K562 (cell line): Measurements from ENCODE around the gene CCSER2. TPM values are rescaled to one million over a fixed set of nuclear protein-coding genes. Genes with fewer than 3 reads are reported as not detected.

Experiments used
- ATAC-seq: fragments of 200-7000 bp; cut with Tn5 transposase; 3 replicates; pipeline ENCODE4 v1.9.1; 2020; ENCODE audit warnings: moderate library complexity
- BruUV-seq: library from RNA; stranded (reverse); fragments of 400-500 nt; replicated peaks from 2 replicates; lab custom pipeline; 2021; lab: Mats Ljungman, UMichigan
- CTCF ChIA-PET: fragments of 300-600 bp; formaldehyde crosslinking; extraction: SDS; loops from one replicate; lab custom pipeline; 2021; ENCODE audit warnings: low intra/inter-chr PET ratio; lab: Yijun Ruan, JAX
- POLR2A ChIA-PET: fragments of 300-600, 350-650 bp; sonication (Branson Sonifier 250); formaldehyde crosslinking; extraction: SDS; loops from one replicate; lab custom pipeline; 2021; ENCODE audit warnings: antibody characterized with exemption, inconsistent platforms; lab: Yijun Ruan, JAX
- DNase-seq, 4 experiments: peaks; one replicate each; pipeline versions ENCODE4 v3.0.0 to v3.0.0-alpha.2; 2011 to 2018; ENCODE audit warnings: low spot score in 3 of 4, mixed read lengths in 3 of 4; ENCODE audit errors: extremely low read depth in 1 of 4
- FAIRE-seq: peaks from 2 replicates; lab custom pipeline; 2011; peaks lifted over from hg19 to GRCh38; lab: Jason Lieb, UNC
- H2AFZ ChIP-seq: 2 replicates; pipeline ENCODE4 v1.6.0; 2011; ENCODE audit warnings: low read depth, low read length, control low read depth, inconsistent platforms
- H3K27ac ChIP-seq: fragments of 200-600 bp; 3 replicates; pipeline ENCODE4 v1.8.0; 2011; ENCODE audit warnings: low read depth, mild to moderate bottlenecking, control low read depth, inconsistent platforms, low read length, moderate library complexity, mixed read lengths; ENCODE audit errors: extremely low read depth
- H3K27me3 ChIP-seq, 2 experiments: fragments of 300-600 bp in 1 of 2; 2 replicates in 1 of 2; 3 replicates in 1 of 2; pipeline versions ENCODE4 v1.6.0 to v1.8.0; 2011; ENCODE audit warnings: inconsistent platforms in 2 of 2, low read length in 2 of 2, mild to moderate bottlenecking in 1 of 2, mixed read lengths in 1 of 2, moderate library complexity in 1 of 2; ENCODE audit not compliant: control insufficient read depth in 2 of 2, insufficient read depth in 2 of 2
- H3K36me3 ChIP-seq: fragments of 300-600 bp; 3 replicates; pipeline ENCODE4 v1.8.0; 2011; ENCODE audit warnings: mild to moderate bottlenecking, low read length, inconsistent platforms; ENCODE audit not compliant: control insufficient read depth, insufficient read depth
- H3K4me1 ChIP-seq, 2 experiments: fragments of 200-600 bp in 1 of 2; replicated peaks in 1 of 2; 2 replicates in 1 of 2; 3 replicates in 1 of 2; pipeline versions ENCODE4 v1.5.1 to v1.8.0; 2011; ENCODE audit warnings: inconsistent platforms in 2 of 2, low read length in 2 of 2, mild to moderate bottlenecking in 1 of 2, mixed read lengths in 1 of 2, moderate library complexity in 1 of 2; ENCODE audit not compliant: control insufficient read depth in 2 of 2, insufficient read depth in 2 of 2
- H3K4me2 ChIP-seq: 2 replicates; pipeline ENCODE4 v1.6.1; 2011; ENCODE audit warnings: low read length, control low read depth, inconsistent platforms, mixed read lengths; ENCODE audit not compliant: insufficient read depth
- H3K4me3 ChIP-seq: fragments of 200-600 bp; sonication (generic), shearing (Covaris generic); 2 replicates; pipeline ENCODE4 v1.5.1; 2016; ENCODE audit warnings: control low read depth, inconsistent platforms
- H3K79me2 ChIP-seq: fragments of 200-600 bp; 3 replicates; pipeline ENCODE4 v1.8.0; 2011; ENCODE audit warnings: low read length, inconsistent platforms; ENCODE audit not compliant: control insufficient read depth, insufficient read depth
- H3K9ac ChIP-seq, 2 experiments: 2 replicates each; pipeline versions ENCODE4 v1.6.0 to v1.6.1; 2011; ENCODE audit warnings: low read depth in 2 of 2, low read length in 2 of 2, control low read depth in 1 of 2, inconsistent platforms in 1 of 2, mild to moderate bottlenecking in 1 of 2, mixed read lengths in 1 of 2; ENCODE audit not compliant: insufficient read depth in 1 of 2
- H3K9me1 ChIP-seq: one replicate; pipeline ENCODE4 v1.6.0; 2011; ENCODE audit warnings: inconsistent platforms, mild to moderate bottlenecking, low read length, moderate library complexity; ENCODE audit not compliant: control insufficient read depth, insufficient read depth
- H3K9me3 ChIP-seq: replicated peaks from 2 replicates; pipeline ENCODE4 v1.5.1; 2011; ENCODE audit warnings: low read depth, low read length, inconsistent platforms; ENCODE audit not compliant: control insufficient read depth, insufficient read depth
- H4K20me1 ChIP-seq: replicated peaks from 2 replicates; pipeline ENCODE4 v1.6.1; 2011; ENCODE audit warnings: low read length, inconsistent platforms, mixed read lengths; ENCODE audit not compliant: control insufficient read depth, insufficient read depth
- CBFB ChIP-seq: sonication (generic); formaldehyde crosslinking; IDR thresholded peaks from 2 replicates; pipeline ENCODE4 v1.4.0; 2020; ENCODE audit warnings: mild to moderate bottlenecking, missing genetic modification reagents
- ELF1 ChIP-seq: fragments of 200-800 bp; sonication (Bioruptor generic); IDR thresholded peaks from 2 replicates; pipeline ENCODE4 v1.6.1; 2016; ENCODE audit warnings: missing genetic modification characterization, missing compliant biosample characterization
- HMG20B ChIP-seq: fragments of 250-450 bp; sonication (Bioruptor Pico); IDR thresholded peaks from 2 replicates; pipeline ENCODE4 v1.5.0; 2021; ENCODE audit warnings: mild to moderate bottlenecking
- KDM5B ChIP-seq: fragments of 200-600 bp; sonication (generic); IDR thresholded peaks from 2 replicates; pipeline ENCODE4 v1.6.1; 2012; ENCODE audit warnings: low read depth, mild to moderate bottlenecking, moderate library complexity, low read length, control low read depth, inconsistent platforms; ENCODE audit not compliant: insufficient replicate concordance
- ZC3H8 ChIP-seq: fragments of 450-650 bp; IDR thresholded peaks from 2 replicates; pipeline ENCODE4 v1.6.1; 2017
- WGBS: fragments of 100-300 bp; shearing (Covaris generic); methylation state at CpG from one replicate; pipeline ENCODE4 v1.1.6; 2016; ENCODE audit warnings: low coverage, mixed read lengths; ENCODE audit not compliant: insufficient coverage; ENCODE audit errors: missing lambda C conversion rate; 5-methylcytosine and 5-hydroxymethylcytosine counted together
- in situ Hi-C: fragments of 300-500 bp; cut with MboI; formaldehyde crosslinking; loops from 4 replicates; pipeline ENCODE4 v1.15.0; 2018; ENCODE audit warnings: inconsistent platforms, mixed read lengths
- intact Hi-C: fragments of 100-400 bp; cut with micrococcal nuclease; formaldehyde crosslinking; loops from 2 replicates; pipeline ENCODE4 v1.14.2; 2022
- polyA plus RNA-seq, 8 experiments: library from polyadenylated mRNA; depleted of rRNA in 4 of 8; stranded (reverse) in 5 of 8; unstranded in 3 of 8; fragments of >200 nt; fragmentation: Nextera tagmentation in 2 of 8; fragmentation: Illumina TruSeq in 1 of 8; extraction: Ambion mirVana in 2 of 8; extraction: Trizol in 1 of 8; gene quantifications; 2 replicates each; pipeline versions ENCODE4 v1.2.1 to v1.2.3, GENCODE V29; 2011 to 2014; ENCODE audit warnings: inconsistent platforms in 1 of 8, missing spikeins in 1 of 8
- total RNA-seq, 7 experiments: library from RNA; depleted of rRNA in 6 of 7; stranded (reverse); fragments of >200 nt in 6 of 7; fragmentation: Illumina TruSeq in 2 of 7; extraction: Trizol in 2 of 7; gene quantifications; 2 replicates each; pipeline versions ENCODE4 v1.2.1 to v1.2.3, GENCODE V29; 2011 to 2021; ENCODE audit warnings: low replicate concordance in 1 of 7
- TF ChIP-seq, protein P1 (sequence below): fragments of 250-450 bp; sonication (Bioruptor Pico); IDR thresholded peaks from 2 replicates; pipeline ENCODE4 v1.8.0; 2021; ENCODE audit warnings: mild to moderate bottlenecking, moderate library complexity
- TF ChIP-seq, protein P2 (sequence below): fragments of 450-650 bp; IDR thresholded peaks from one replicate; pipeline ENCODE4 v1.6.1; 2018; ENCODE audit warnings: mild to moderate bottlenecking, moderate library complexity; ENCODE audit not compliant: partially characterized antibody

CCSER2 gene
- total and polyA plus RNA-seq, 9 of the 15 experiments (the other 6 are each of a cell fraction or from before 2014, with no cell fraction given): 2.7 to 15.1 (median 9.7) TPM

DNA sequence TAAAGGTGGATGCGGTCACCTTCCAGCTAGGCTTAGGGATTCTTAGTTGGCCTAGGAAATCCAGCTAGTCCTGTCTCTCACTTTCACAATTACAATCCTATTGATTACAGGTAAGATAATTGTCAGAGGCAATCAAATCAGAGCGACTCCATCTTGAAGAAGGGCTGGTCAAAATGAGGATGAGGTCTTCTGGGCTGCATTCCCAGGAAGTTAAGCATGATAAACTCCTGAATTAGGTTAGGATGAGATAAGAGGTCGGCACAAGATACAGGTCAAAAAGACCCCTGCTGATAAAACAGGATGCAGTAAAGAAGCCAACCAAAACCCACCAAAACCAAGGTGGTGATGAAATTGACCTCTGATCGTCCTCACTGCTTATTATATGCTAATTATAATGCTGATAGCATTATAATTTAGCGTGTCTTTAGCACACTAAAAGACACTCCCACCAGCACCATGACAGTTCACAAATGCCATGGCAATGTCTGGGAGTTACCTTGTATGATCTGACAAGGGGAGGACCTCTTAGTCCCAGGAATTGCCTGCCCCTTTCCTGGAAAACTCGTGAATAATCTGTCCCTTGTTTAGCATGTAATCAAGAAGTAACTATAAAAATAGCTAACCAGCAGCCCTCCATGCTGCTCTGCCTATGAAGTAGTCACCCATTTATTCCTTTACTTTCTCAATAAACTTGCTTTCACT lies 237.6 kb downstream of the CCSER2 start:
- DNase-seq (no peak), FAIRE-seq (no peak), ATAC-seq (no peak)
- ChIA-PET POLR2A (no interaction called here), CTCF (no interaction called here)
- 2% methylated on average over 6 of the region's 6 CpGs for WGBS
- no peaks in the 10 kb centered on the region for H3K9me1 ChIP-seq
- H3K4me2 ChIP-seq: no peak overlapping the region
- TF ChIP-seq CBFB (CRISPR knock-in tag) (no peak), HMG20B (CRISPR knock-in tag) (no peak), ZC3H8 (no peak), ELF1 (tag) (no peak), KDM5B (no peak)
- TF ChIP-seq, protein P1, sequence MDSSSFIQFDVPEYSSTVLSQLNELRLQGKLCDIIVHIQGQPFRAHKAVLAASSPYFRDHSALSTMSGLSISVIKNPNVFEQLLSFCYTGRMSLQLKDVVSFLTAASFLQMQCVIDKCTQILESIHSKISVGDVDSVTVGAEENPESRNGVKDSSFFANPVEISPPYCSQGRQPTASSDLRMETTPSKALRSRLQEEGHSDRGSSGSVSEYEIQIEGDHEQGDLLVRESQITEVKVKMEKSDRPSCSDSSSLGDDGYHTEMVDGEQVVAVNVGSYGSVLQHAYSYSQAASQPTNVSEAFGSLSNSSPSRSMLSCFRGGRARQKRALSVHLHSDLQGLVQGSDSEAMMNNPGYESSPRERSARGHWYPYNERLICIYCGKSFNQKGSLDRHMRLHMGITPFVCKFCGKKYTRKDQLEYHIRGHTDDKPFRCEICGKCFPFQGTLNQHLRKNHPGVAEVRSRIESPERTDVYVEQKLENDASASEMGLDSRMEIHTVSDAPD (CRISPR knock-in tag): no peak
- TF ChIP-seq, protein P2, sequence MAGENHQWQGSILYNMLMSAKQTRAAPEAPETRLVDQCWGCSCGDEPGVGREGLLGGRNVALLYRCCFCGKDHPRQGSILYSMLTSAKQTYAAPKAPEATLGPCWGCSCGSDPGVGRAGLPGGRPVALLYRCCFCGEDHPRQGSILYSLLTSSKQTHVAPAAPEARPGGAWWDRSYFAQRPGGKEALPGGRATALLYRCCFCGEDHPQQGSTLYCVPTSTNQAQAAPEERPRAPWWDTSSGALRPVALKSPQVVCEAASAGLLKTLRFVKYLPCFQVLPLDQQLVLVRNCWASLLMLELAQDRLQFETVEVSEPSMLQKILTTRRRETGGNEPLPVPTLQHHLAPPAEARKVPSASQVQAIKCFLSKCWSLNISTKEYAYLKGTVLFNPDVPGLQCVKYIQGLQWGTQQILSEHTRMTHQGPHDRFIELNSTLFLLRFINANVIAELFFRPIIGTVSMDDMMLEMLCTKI: no peak
- in situ Hi-C loops (no loop called here), intact Hi-C loops (no loop called here)
- no peak overlapping the region for H3K27ac ChIP-seq
- BruUV-seq: no TSS peak
- no peaks in the 10 kb centered on the region for H4K20me1 ChIP-seq
- H3K9ac ChIP-seq: no peak overlapping the region
- no peaks in the 10 kb centered on the region for H3K9me3 ChIP-seq
- H2AFZ ChIP-seq: no peak overlapping the region
- H3K36me3 ChIP-seq: no peaks in the 10 kb centered on the region
- H3K79me2 ChIP-seq: no peaks in the 10 kb centered on the region
- H3K27me3 ChIP-seq: peaks cover 0 to 5% of the 10 kb centered on the region in 2 experiments; a peak in 2 of 5 replicates
- no peak overlapping the region for H3K4me3 ChIP-seq
- H3K4me1 ChIP-seq: no peaks in the 10 kb centered on the region; a peak in 1 of 5 replicates
